ENCODE data around the gene MED7. TPM values are rescaled to one million over a fixed set of nuclear protein-coding genes. Genes with fewer than 3 reads are reported as not detected.

The MED7 gene
- total RNA-seq, 2 donors from 2014 or later: 4.9 to 6.0 TPM

- Histone ChIP-seq H3K9me3 (no peaks in the 10 kb centered on the region), H3K4me3 (peak overlapping the region; percentile 42 to 55), H3K36me3 (replicated peaks in 1 of 2; ENCODE audit: insufficient read depth in 1 of 2, low read depth in 2 of 2) (peaks cover 0 to 2% of the 10 kb centered on the region in 2 donors), H3K27me3 (no peaks in the 10 kb centered on the region), H3K4me1 (peaks cover 14% of the 10 kb centered on the region), H3K27ac (peak overlapping the region; percentile 59 to 93 (median 88))
- peak in 2 of 7 experiments; percentile 1 to 12 for TF ChIP-seq CTCF (IDR thresholded peaks at IDR 0.05)
- TF ChIP-seq POLR2A (IDR thresholded peaks at IDR 0.05): peak in 2 of 3 donors; percentile 70 to 80
- ATAC-seq (peak; percentile 73), DNase-seq (peak; percentile 17 to 56 (median 50))
- 3 to 6% methylated on average over 33 of the region's 33 CpGs for WGBS, 2 donors
- intact Hi-C loops (cut with DNase I): no loop called here
Measured at GRCh38 chr5:157143127-157143971, 684 bp upstream of the MED7 start.

- H3K27me3 ChIP-seq: no peaks in the 10 kb centered on the region
- H3K4me1 ChIP-seq: peaks cover 10% of the 10 kb centered on the region
- 87 to 91% methylated on average over 6 of the region's 6 CpGs for WGBS, 2 donors
- H3K4me3 ChIP-seq: no peak overlapping the region
- H3K9me3 ChIP-seq: no peaks in the 10 kb centered on the region
- H3K27ac ChIP-seq: no peak overlapping the region
- peaks cover 0 to 2% of the 10 kb centered on the region in 2 donors for H3K36me3 ChIP-seq (replicated peaks in 1 of 2; ENCODE audit: insufficient read depth in 1 of 2, low read depth in 2 of 2)
- DNase-seq (no peak), ATAC-seq (no peak)
- no peak for TF ChIP-seq POLR2A (IDR thresholded peaks at IDR 0.05)
- TF ChIP-seq CTCF (IDR thresholded peaks at IDR 0.05): no peak
- intact Hi-C loops (cut with DNase I): no loop called here
Measured at GRCh38 chr5:157137691-157138090, 5.0 kb downstream of the MED7 start.

GRCh38 chr5:157132281-157132612 lies 10.4 kb downstream of the MED7 start:
- intact Hi-C loops (cut with DNase I): no loop called here
- WGBS, 2 donors: 8 to 10% methylated on average over 1 of the region's 1 CpG
- no peak for TF ChIP-seq CTCF (IDR thresholded peaks at IDR 0.05)
- TF ChIP-seq POLR2A (IDR thresholded peaks at IDR 0.05): no peak
- Histone ChIP-seq H3K27me3 (no peaks in the 10 kb centered on the region), H3K9me3 (no peaks in the 10 kb centered on the region), H3K27ac (no peak overlapping the region), H3K4me3 (no peak overlapping the region), H3K36me3 (replicated peaks in 1 of 2; ENCODE audit: insufficient read depth in 1 of 2, low read depth in 2 of 2) (no peaks in the 10 kb centered on the region), H3K4me1 (no peaks in the 10 kb centered on the region)
- ATAC-seq (no peak), DNase-seq (no peak)

GRCh38 chr5:157130925-157131324 lies 11.7 kb downstream of the MED7 start:
- TF ChIP-seq CTCF (IDR thresholded peaks at IDR 0.05): no peak
- TF ChIP-seq POLR2A (IDR thresholded peaks at IDR 0.05): no peak
- no peaks in the 10 kb centered on the region for H3K4me1 ChIP-seq
- H3K4me3 ChIP-seq: no peak overlapping the region
- no peak for ATAC-seq
- H3K9me3 ChIP-seq: no peaks in the 10 kb centered on the region
- no peak for DNase-seq
- no peaks in the 10 kb centered on the region for H3K27me3 ChIP-seq
- 74 to 77% methylated on average over 7 of the region's 7 CpGs for WGBS, 2 donors
- intact Hi-C loops (cut with DNase I): no loop called here
- no peaks in the 10 kb centered on the region for H3K36me3 ChIP-seq (replicated peaks in 1 of 2; ENCODE audit: insufficient read depth in 1 of 2, low read depth in 2 of 2)
- no peak overlapping the region for H3K27ac ChIP-seq

GRCh38 chr5:157121709-157122108 lies 21.0 kb downstream of the MED7 start:
- no peak for TF ChIP-seq POLR2A (IDR thresholded peaks at IDR 0.05)
- TF ChIP-seq CTCF (IDR thresholded peaks at IDR 0.05): no peak
- ATAC-seq (no peak), DNase-seq (no peak)
- no peak overlapping the region for H3K4me3 ChIP-seq
- H3K9me3 ChIP-seq: no peaks in the 10 kb centered on the region
- intact Hi-C loops (cut with DNase I): no loop called here
- no peaks in the 10 kb centered on the region for H3K4me1 ChIP-seq
- H3K27me3 ChIP-seq: no peaks in the 10 kb centered on the region
- H3K27ac ChIP-seq: no peak overlapping the region
- H3K36me3 ChIP-seq (replicated peaks in 1 of 2; ENCODE audit: insufficient read depth in 1 of 2, low read depth in 2 of 2): no peaks in the 10 kb centered on the region

Data from body of pancreas (tissue), 4 donors.